GM19324 (cell line): ENCODE data around the gene SPDEF.

Source experiments
- ATAC-seq: cut with Tn5 transposase; IDR thresholded peaks from one replicate; pipeline ENCODE4 v1.9.1; 2021; ENCODE audit warnings: mild to moderate bottlenecking, moderate library complexity; ENCODE audit not compliant: unreplicated experiment, low FRiP score

Gene SPDEF

GRCh38 chr6:34583861-34584604 is 27.9 kb upstream of the SPDEF start:
- no peak for ATAC-seq

GRCh38 chr6:34583461-34583860 is 27.3 kb upstream of the SPDEF start:
- no peak for ATAC-seq

- no peak for ATAC-seq
These were observed 25.4 kb upstream of the SPDEF start for GRCh38 chr6:34581561-34581920.

- no peak for ATAC-seq
These were observed 24.8 kb upstream of the SPDEF start for GRCh38 chr6:34580707-34581560.

- ATAC-seq = no peak
These were observed 22.5 kb upstream of the SPDEF start for GRCh38 chr6:34578445-34579262.

- ATAC-seq = no peak
These were observed 20.3 kb upstream of the SPDEF start for GRCh38 chr6:34576286-34576955.

GRCh38 chr6:34575326-34575725 is 19.2 kb upstream of the SPDEF start:
- ATAC-seq = no peak

GRCh38 chr6:34574647-34575293 is 18.6 kb upstream of the SPDEF start:
- ATAC-seq = no peak

- ATAC-seq = no peak
These were observed 17.5 kb upstream of the SPDEF start for GRCh38 chr6:34573567-34574183.

GRCh38 chr6:34572585-34572984 is 16.5 kb upstream of the SPDEF start:
- ATAC-seq = no peak

GRCh38 chr6:34572021-34572420 is 15.9 kb upstream of the SPDEF start:
- no peak for ATAC-seq

- no peak for ATAC-seq
These were observed 15.3 kb upstream of the SPDEF start for GRCh38 chr6:34571388-34571787.

GRCh38 chr6:34570066-34570833 is 14.1 kb upstream of the SPDEF start:
- ATAC-seq = no peak

GRCh38 chr6:34569361-34569973 is 13.3 kb upstream of the SPDEF start:
- ATAC-seq = no peak

- ATAC-seq = no peak
These were observed 12.4 kb upstream of the SPDEF start for GRCh38 chr6:34568341-34569201.

- ATAC-seq = no peak
These were observed 10.9 kb upstream of the SPDEF start for GRCh38 chr6:34566830-34567546.

GRCh38 chr6:34565722-34566137 is 9.6 kb upstream of the SPDEF start:
- ATAC-seq = no peak
